Inflammatory macrophage treated with lipopolysaccharide for 1 hour (primary cell): ENCODE measurements around the gene GIGYF1.
"Not testable (repeated sequence)": the region's sequence is repeated elsewhere in the genome, so short reads cannot be mapped to it uniquely, and the experiment has no call there.

Experiments
- DNase-seq, 2 donors: peaks; one replicate each; pipeline ENCODE4 v3.0.0-alpha.2; 2020 to 2022

The GIGYF1 gene

GRCh38 chr7:100706672-100707311 is 12.7 kb upstream of the GIGYF1 start:
- DNase-seq: no peak

DNA sequence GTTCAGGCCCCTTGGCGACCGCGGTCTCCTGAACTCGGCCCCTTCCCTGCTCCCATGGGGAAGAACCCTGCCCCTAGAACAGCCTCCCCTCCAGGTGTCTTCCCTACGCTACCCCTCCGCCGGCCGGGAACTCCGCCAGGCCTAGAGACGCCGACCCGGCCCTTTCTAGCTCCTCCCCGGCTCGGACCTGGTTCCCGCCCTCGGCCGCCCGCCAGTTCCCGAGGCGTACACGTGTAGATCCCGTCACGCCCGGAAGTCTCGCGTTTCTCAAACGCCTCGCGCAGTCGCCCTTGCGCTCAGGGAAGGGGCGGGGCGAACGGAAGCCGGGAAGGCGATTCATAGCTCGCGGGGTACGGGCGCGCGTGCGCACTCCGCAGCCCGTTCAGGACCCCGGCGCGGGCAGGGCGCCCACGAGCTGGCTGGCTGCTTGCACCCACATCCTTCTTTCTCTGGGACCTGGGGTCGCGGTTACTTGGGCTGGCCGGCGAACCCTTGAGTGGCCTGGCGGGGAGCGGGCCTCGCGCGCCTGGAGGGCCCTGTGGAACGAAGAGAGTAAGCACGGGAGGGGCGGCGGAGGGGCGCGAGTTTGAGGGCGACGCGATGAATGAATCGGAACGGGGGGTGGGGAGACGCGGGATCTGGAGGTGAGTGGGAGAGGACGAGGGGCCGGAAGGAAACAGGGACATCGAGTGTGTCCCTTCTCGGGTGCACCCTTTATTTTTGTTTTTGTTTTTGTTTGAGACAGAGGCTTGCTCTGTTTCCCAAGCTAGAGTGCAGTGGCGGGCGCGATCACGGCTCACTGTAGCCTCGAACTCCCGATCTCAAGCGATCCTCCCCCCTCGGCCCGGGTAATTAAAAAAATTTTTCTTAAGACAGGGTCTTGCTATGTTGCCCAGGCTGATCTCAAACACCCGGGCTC is 12.0 kb upstream of the GIGYF1 start, which contains the start of gene POP7:
TSS of gene POP7 (plus strand) at position 369 of the 919 bp plus-strand sequence. CDS start 710 bp downstream, outside the sequence.
- DNase-seq: peak; percentile 97 to 99

DNA sequence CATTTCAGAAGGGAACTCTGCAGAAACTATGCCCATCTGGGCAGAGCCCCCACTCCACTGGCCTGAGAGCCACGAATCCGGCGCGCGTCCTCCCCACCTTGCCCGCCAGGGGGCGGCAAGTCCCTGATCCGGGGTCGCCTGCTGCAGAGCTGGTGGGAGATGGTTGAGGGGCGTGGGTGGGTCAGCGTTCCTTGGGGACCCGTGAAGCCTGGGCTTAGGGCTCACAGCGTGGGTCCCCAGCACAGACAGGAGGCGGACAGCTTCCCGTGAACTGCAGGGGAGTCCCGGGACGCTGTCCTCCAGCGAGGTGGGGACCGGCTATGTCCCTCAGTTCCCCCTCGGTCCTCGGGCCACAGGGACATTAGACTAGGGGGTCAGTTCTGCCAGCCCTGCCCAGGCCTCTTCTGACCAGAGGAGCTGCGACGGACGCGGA is 11.3 kb upstream of the GIGYF1 start:
- peak; percentile 46 to 85 for DNase-seq

- not testable (repeated sequence) for DNase-seq
These were observed 7.0 kb upstream of the GIGYF1 start for GRCh38 chr7:100701089-100701488.

GRCh38 chr7:100699018-100699417 is 5.0 kb upstream of the GIGYF1 start:
- no peak for DNase-seq

DNA sequence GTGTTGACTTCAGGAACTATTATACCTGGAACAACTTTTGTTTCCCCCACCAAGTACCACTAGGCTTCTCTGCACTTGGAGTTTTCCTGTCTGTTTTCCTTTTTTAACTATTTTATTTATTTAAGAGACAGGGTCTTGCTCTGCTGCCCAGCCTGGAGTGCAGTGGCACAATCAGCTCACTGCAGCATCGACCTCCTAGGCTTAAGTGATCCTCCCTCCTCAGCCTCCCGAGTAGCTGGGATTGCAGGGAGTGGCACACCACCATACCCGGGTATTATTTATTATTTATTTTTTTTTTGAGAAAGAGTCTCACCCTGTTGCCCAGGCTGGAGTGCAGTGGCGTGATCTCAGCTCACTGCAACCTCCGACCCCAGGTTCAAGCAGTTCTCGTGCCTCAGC is 2.1 kb upstream of the GIGYF1 start:
- DNase-seq: no peak

DNA sequence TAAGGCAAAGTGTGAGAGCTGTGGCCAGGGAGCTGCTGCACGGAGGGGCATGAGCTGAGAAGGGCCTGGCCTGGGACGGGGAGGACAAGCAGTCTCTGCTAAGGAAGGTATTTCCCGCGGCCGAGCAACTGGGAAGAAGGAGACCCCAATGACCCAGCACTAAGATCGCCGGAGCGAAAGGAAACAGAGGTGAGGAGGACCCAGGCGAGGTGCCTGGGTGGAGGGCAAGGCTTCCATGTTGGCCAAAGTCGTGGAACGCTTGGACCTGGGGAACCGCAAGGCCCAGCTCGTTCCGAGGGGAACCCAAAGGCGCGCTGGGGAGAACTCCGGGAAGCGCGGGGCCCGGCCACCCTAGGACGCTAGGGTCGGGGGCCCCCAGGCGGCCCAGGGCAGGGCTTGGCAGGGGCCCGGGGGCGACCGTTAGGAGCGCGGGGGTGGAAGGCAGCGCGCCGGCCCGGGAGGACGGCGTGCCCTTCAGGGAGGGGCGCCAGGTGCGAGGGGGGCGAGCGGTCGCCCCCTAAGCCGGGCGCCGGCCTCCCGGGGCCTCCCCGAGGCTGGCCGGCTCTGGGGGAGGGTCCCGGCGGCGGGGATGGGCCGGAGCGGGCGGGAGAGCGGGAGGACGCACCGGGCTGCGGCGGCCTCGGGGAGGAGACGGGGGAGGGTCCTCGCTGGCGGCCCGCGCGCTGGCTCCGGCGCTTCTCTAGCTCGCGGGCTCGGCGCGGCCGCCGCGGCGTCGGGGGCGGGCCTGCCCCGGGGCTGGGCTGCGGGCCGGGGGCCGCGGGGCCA is 545 bp downstream of the GIGYF1 start:
- no peak for DNase-seq

GRCh38 chr7:100692578-100692961 is 1.5 kb downstream of the GIGYF1 start:
- DNase-seq: no peak

DNA sequence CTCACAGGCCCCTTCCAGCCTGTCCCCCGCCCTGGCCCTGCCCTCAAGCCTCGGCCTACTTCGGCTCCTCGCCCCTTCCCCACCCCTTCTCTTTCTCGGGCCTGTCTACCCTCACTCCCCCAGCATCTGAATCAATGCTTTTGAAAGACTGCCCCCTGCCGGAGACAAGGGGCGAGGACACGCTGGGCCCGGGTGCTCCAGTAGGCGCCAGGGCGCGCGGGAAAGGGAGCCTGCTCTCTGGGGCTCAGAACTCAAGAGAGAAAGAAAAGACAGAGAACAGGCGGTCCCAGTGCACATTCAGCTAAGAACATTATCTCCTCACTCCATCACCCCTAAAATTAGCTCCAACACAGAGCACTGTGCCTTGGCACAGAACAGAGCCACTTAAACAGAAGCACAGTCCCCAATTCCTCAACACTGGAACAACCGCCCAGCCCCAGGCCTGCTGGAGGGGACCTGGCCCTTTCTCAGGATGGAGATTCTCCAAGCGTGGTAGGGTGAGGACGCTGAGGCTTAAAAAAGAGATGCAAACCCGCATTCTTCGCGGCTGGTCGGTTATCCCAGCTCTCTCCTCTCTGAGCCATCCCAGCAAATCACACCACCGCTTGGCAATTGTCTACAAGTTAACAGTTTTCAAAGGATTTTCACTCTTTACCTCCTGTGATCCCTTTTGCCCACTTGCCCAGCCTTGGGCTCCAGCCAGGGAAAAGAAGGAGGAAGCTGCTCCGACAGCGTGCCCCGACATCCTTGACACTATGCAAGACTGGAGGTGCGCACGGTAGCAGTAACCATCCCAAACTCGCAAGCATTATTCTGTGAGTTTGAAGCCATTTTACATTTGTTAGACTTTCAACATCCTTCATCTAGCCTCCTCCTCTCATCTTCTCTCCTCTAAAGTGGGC is 2.1 kb downstream of the GIGYF1 start:
- peak; percentile 51 to 94 for DNase-seq

DNA sequence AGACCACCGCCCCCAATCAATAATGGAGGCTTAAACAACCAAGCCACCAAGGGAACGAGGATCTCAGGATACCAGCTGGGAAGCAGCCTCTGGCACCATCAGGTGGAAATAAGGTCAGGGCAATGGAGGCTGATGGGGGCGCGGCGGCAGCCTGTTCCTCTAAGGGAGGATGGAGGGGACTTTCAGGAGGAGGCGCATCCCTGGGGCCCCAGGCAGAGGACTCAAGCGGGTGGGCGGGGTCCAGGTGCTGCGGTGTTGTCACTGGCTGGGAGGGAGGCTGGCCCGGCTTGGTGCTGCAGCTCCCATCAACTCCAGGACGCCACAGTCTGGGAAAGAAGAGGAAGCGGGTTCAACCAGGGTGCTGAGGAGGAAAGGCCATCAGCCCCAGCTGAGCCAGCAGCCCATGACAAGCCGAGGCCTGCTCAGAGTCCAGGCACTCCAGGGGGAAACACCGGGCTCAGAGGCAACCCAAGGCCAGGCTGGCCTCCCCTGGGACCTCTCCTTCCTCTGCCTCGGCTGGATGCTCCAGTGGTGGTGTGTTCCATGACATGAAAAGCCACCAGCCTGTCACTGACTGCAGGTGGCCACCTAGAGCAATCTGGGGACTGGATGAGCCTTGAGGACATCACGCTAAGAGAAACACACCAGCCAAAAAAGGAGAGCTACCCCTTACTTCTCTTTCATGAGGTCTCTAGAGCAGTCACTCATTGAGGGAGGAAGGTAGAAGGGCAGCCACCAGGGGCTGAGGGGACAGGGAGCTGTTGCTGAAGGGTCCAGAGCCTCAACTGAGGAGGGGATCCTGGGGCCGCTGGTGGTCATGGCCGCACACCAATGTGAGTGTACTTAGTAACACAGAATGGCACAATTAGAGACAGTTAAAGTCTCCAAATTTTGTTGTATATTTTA is 4.6 kb downstream of the GIGYF1 start:
- no peak for DNase-seq

- no peak for DNase-seq
These were observed 5.7 kb downstream of the GIGYF1 start for GRCh38 chr7:100688326-100688860.

DNA sequence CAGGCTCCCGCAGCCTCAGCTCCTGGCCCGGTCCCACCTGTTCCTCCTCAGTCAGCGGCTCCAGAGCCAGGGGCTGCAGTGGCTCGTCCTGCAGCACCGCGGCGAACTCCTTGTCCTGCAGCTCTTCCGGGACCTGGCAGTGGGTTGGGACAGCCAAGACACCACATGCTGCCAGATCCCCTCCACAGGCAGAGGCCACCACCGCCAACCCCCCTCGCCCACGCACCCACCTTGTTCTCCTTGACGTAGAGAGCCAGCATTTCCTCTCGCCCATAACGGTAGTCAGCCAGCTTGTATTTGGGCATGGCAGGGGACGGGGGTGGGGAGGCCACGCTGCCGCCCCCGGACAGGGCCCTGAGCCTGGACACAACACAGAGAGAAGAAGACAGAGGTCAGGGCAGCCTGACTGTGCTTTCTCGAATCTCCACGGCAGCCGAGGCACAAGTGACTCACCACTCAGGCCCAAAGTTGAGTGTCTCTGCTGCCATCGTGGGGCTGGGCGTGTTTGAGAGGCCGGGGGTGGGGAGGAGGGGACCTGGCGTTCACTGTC is 6.2 kb downstream of the GIGYF1 start:
- no peak for DNase-seq

DNA sequence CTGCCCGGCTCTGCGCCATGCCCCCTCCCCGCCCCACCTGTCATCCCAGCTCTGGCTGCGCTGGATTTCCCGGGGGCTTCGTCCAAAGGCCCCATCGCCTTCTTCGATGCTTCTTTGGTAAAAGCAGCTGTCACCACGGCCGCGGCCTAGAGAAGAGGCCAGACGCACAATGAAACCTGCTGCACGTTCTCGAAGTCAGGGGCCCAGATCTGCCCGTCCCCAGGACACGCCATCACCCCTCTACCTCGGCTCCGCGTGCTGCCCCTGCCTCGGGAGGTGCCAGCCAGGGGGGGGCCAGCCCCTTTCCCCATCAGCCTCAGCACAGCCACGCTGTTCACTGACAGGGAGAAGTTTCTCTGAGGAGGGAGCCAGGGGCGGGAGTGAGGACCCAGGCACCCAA is 6.8 kb downstream of the GIGYF1 start:
- DNase-seq: no peak

GRCh38 chr7:100686822-100687211 is 7.2 kb downstream of the GIGYF1 start:
- no peak for DNase-seq

GRCh38 chr7:100686201-100686821 is 7.7 kb downstream of the GIGYF1 start:
- no peak for DNase-seq

DNA sequence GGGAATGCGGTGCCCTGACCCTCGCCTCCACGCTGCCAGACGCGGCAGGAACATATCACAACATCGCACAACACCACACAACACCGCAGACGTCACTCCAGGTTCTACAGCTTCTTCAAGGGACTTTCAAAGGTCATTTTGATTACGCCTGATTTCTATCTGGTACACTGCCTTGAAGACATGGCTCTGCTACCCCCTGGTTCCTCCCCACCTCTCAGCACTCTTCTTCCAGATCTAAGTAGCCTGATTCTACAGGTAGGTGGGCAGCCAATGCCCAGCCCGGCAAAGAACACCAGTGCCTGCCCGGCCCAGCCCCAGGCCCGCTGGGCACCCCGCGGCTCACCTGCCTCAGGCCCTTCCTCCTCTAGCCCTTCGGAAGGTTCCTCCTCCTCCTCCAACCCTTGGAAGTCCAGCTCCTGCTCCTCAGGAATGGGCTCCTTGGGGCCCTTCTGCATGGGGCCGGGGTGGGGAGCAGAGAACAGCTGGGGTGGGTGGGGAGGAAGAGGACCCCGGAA is 8.4 kb downstream of the GIGYF1 start:
- no peak for DNase-seq

DNA sequence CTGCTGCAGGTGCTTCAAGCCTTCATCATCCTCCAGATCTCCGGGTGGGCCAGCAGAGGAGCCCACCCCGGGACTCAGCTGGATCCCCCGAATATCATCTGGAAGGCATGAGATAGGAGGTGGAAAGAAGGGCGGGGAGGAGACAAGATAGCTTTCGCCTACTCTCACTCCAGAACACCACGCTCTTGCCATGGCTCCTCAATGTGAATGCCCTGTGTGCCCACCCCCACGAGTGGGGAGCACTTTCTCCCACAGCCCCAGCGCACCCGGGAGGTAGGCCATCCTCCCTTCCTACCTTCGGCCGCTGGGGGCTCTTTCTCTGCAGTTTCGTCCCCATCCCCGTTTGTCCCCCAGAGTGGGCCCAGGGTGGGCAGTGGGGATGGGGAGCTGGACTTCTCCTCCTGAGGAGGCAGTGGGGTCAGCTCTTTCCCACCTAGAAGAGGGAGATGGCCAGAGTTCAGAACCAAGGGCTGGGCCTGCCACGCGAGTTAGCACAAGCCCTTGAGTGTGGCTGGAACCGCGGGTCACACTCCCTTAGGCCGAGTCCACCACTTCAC is 8.9 kb downstream of the GIGYF1 start:
- DNase-seq: no peak

DNA sequence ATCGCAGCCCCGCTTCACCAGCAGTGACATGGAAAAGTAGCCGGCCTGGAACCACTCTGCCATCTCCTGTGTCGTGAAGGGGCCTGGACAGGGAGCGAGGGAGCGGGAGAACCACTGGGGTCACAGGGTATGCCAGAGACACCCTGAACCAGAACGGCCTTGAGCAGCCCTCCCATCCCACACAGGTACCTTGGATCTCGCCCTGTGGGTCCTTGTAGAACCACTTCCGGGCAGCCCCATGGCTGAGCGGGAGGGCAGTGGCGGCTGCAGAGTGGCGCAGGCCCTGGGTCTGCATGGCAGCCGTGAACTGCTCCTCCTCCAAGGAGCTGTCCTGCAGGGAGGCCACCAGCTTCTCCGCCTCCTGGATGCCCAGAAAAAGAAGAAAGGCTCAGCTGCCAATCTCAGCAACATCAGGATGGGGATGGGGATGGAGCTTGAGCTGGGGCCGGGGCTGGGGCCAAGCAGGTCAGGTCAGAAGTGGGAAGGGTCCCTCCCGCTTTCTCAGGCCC is 9.5 kb downstream of the GIGYF1 start:
- DNase-seq: no peak
